NCI-H2107 treated with DMSO at 0.1 percent for 48 hours (cell line): ENCODE measurements around the gene SH2D1A.

Experiments used
- DNase-seq: peaks from one replicate; lab custom pipeline; 2025; ENCODE audit not compliant: unreplicated experiment; lab: John Stamatoyannopoulos, UW

The SH2D1A gene

GRCh38 chrX:124415115-124415800 lies 68.9 kb downstream of the SH2D1A start:
- no peak for DNase-seq

DNA sequence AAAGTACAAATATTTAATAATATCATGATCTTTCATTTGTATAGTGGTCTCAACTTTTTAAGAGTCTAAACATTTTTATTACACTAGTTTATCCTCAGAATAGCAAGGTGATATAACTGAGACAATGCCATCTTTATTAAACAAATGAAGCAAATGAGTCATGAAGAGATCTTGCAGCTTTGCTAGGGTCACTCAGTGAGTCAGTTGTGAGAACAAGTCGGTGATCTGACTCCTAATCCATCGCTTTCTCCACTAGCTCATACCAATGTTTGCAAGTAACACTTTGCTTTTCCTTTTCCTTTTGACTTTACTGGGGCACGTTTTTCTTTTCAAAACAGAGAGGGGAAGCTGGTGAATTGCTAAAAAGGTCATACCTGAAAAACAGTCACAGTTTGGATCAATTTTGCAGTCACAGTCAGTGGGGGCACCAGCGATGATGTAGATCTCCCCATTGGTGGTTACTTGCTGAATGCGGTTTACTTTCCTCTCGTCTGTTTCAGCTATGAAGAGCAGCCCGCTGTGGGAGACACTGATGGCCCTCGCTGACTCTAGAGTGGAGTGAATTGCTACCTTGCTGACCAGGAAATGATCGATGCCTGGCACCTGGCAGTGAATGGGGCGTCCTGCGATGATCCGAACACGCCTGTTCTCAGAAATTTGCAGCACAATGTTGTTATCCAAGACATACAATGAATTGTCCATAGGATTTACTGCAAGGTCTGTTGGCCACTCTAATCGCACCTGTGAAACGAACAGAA lies 75.7 kb downstream of the SH2D1A start:
- DNase-seq: no peak
